HL-60/S4 (cell line): ENCODE data around the gene OTOS.

Source experiments
- in situ Hi-C: fragments of 300-500 bp; cut with MboI; formaldehyde crosslinking; loops from 2 replicates; pipeline ENCODE4 v1.14.3; 2022; ENCODE audit warnings: low sequenced_read_pairs

Gene OTOS

GRCh38 chr2:240153418-240153817 is 13.0 kb upstream of the OTOS start:
- in situ Hi-C loops, result no loop called here

GRCh38 chr2:240151477-240152031 is 11.1 kb upstream of the OTOS start:
- in situ Hi-C loops, result no loop called here

- in situ Hi-C loops, result loop anchor here (25.0 kb wide), 1 partner anchor 1788 kb away; no protein-coding TSS in a partner anchor
Measured at GRCh38 chr2:240149943-240150784, 9.7 kb upstream of the OTOS start.

GRCh38 chr2:240147911-240148587 is 7.6 kb upstream of the OTOS start:
- in situ Hi-C loops, result loop anchor here (25.0 kb wide), 1 partner anchor 1786 kb away; no protein-coding TSS in a partner anchor

- in situ Hi-C loops, result loop anchor here (25.0 kb wide), 1 partner anchor 1785 kb away; no protein-coding TSS in a partner anchor
Measured at GRCh38 chr2:240147382-240147781, 6.9 kb upstream of the OTOS start.

GRCh38 chr2:240146627-240147278 is 6.3 kb upstream of the OTOS start:
- in situ Hi-C loops, result loop anchor here (25.0 kb wide), 1 partner anchor 1784 kb away; no protein-coding TSS in a partner anchor

GRCh38 chr2:240146141-240146561 is 5.7 kb upstream of the OTOS start:
- in situ Hi-C loops, result loop anchor here (25.0 kb wide), 1 partner anchor 1784 kb away; no protein-coding TSS in a partner anchor

GRCh38 chr2:240145461-240145860 is 5.0 kb upstream of the OTOS start:
- in situ Hi-C loops, result loop anchor here (25.0 kb wide), 1 partner anchor 1783 kb away; no protein-coding TSS in a partner anchor

- in situ Hi-C loops, result loop anchor here (25.0 kb wide), 1 partner anchor 1782 kb away; no protein-coding TSS in a partner anchor
Measured at GRCh38 chr2:240144649-240145261, 4.3 kb upstream of the OTOS start.

GRCh38 chr2:240143801-240144648 is 3.6 kb upstream of the OTOS start:
- in situ Hi-C loops, result loop anchor here (25.0 kb wide), 1 partner anchor 1782 kb away; no protein-coding TSS in a partner anchor

GRCh38 chr2:240143276-240143675 is 2.8 kb upstream of the OTOS start:
- in situ Hi-C loops, result loop anchor here (25.0 kb wide), 1 partner anchor 1781 kb away; no protein-coding TSS in a partner anchor

GRCh38 chr2:240142859-240143258 is 2.4 kb upstream of the OTOS start:
- in situ Hi-C loops, result loop anchor here (25.0 kb wide), 1 partner anchor 1781 kb away; no protein-coding TSS in a partner anchor

- in situ Hi-C loops, result loop anchor here (25.0 kb wide), 1 partner anchor 1780 kb away; no protein-coding TSS in a partner anchor
Measured at GRCh38 chr2:240142256-240142775, 1.9 kb upstream of the OTOS start.

GRCh38 chr2:240141736-240142135 is 1.3 kb upstream of the OTOS start:
- in situ Hi-C loops, result loop anchor here (25.0 kb wide), 1 partner anchor 1779 kb away; no protein-coding TSS in a partner anchor

- in situ Hi-C loops, result loop anchor here (25.0 kb wide), 1 partner anchor 1779 kb away; no protein-coding TSS in a partner anchor
Measured at GRCh38 chr2:240140920-240141319, 462 bp upstream of the OTOS start.

- in situ Hi-C loops, result loop anchor here (25.0 kb wide), 1 partner anchor 1778 kb away; no protein-coding TSS in a partner anchor
Measured at GRCh38 chr2:240139666-240140393, 628 bp downstream of the OTOS start.

- in situ Hi-C loops, result loop anchor here (25.0 kb wide), 1 partner anchor 1777 kb away; no protein-coding TSS in a partner anchor
Measured at GRCh38 chr2:240139011-240139441, 1.4 kb downstream of the OTOS start.
